K562 (cell line): ENCODE measurements around the gene SPATA2.
A peak's percentile ranks its signal among the peaks of the same experiment; 100 is the strongest.

ENCODE experiments used
- ARID4B ChIP-seq: sonication (generic); formaldehyde crosslinking; IDR thresholded peaks from 2 replicates; pipeline ENCODE4 v1.8.0; 2022; ENCODE audit warnings: mild to moderate bottlenecking, missing genetic modification reagents
- BACH1 ChIP-seq: fragments of 200-800 bp; sonication (Bioruptor generic); IDR thresholded peaks from 2 replicates; pipeline ENCODE4 v1.6.1; 2016; ENCODE audit warnings: missing genetic modification characterization, missing compliant biosample characterization
- CTCF ChIP-seq, 3 experiments: IDR thresholded peaks in 2 of 3; conservative IDR thresholded peaks in 1 of 3; 2 replicates each; pipeline ENCODE4 v1.5.1; 2011 to 2012; ENCODE audit warnings: low read length in 3 of 3, mild to moderate bottlenecking in 3 of 3, control low read depth in 2 of 3, improper control_type of control experiment in 1 of 3, inconsistent platforms in 1 of 3, low read depth in 1 of 3, mixed read lengths in 1 of 3, moderate library complexity in 1 of 3; ENCODE audit not compliant: insufficient read depth in 2 of 3
- EP300 ChIP-seq: IDR thresholded peaks from 2 replicates; pipeline ENCODE4 v1.6.1; 2012; ENCODE audit warnings: low read length, improper control_type of control experiment
- HCFC1 ChIP-seq: IDR thresholded peaks from 2 replicates; pipeline ENCODE4 v1.6.1; 2012; ENCODE audit warnings: low read depth, low read length, improper control_type of control experiment
- HINFP ChIP-seq: fragments of 450-650 bp; conservative IDR thresholded peaks from 2 replicates; pipeline ENCODE4 v1.6.1; 2016; ENCODE audit warnings: missing genetic modification characterization, low read depth, mild to moderate bottlenecking, control low read depth, missing compliant biosample characterization
- HOXB6 ChIP-seq: fragments of 250-450 bp; sonication (Bioruptor Pico); IDR thresholded peaks from 2 replicates; pipeline ENCODE4 v1.5.1; 2022; ENCODE audit warnings: mild to moderate bottlenecking, borderline replicate concordance
- MAX ChIP-seq: sonication (generic); formaldehyde crosslinking; IDR thresholded peaks from 2 replicates; pipeline ENCODE4 v1.9.0; 2022; ENCODE audit warnings: mild to moderate bottlenecking, missing genetic modification reagents
- SRSF1 ChIP-seq: fragments of 200-400 bp; formaldehyde crosslinking; IDR thresholded peaks from 2 replicates; pipeline ENCODE4 v1.6.1; 2017; ENCODE audit warnings: mild to moderate bottlenecking, low read depth, low read length, moderate library complexity
- TEAD2 ChIP-seq: fragments of 450-650 bp; IDR thresholded peaks from 2 replicates; pipeline ENCODE4 v1.6.1; 2016; ENCODE audit warnings: missing genetic modification characterization, control low read depth, missing compliant biosample characterization
- XRCC3 ChIP-seq: fragments of 450-650 bp; IDR thresholded peaks from 2 replicates; pipeline ENCODE4 v1.6.1; 2017; ENCODE audit warnings: mild to moderate bottlenecking, moderate library complexity
- ZNF274 ChIP-seq: IDR thresholded peaks from 2 replicates; pipeline ENCODE4 v1.6.1; 2011; ENCODE audit warnings: low read depth, mild to moderate bottlenecking, low read length, moderate library complexity, borderline replicate concordance
- ZNF277 ChIP-seq: fragments of 250-450 bp; sonication (Bioruptor Pico); IDR thresholded peaks from 2 replicates; pipeline ENCODE4 v1.8.0; 2022; ENCODE audit warnings: inconsistent platforms, mild to moderate bottlenecking, moderate library complexity, borderline replicate concordance

GRCh38 chr20:49925901-49926454 lies 10.6 kb upstream of the SPATA2 start:
- no peak for TF ChIP-seq ZNF277 (CRISPR knock-in tag)
- TF ChIP-seq HOXB6 (CRISPR knock-in tag): no peak
- no peak for TF ChIP-seq TEAD2 (tag)
- TF ChIP-seq SRSF1: no peak
- TF ChIP-seq BACH1 (tag): peak; percentile 93
- no peak for TF ChIP-seq ARID4B
- no peak for TF ChIP-seq HINFP (tag)
- TF ChIP-seq XRCC3: no peak
- no peak for TF ChIP-seq MAX (CRISPR knock-in tag)
- TF ChIP-seq ZNF274: no peak
- TF ChIP-seq CTCF (IDR thresholded peaks at IDR 0.05 in 2 of 3, conservative IDR thresholded peaks at IDR 0.05 in 1 of 3; ENCODE audit: insufficient read depth in 2 of 3, low read depth in 1 of 3, low read length in 3 of 3): no peak
- no peak for TF ChIP-seq HCFC1
- TF ChIP-seq EP300: no peak
